ENCODE data around the gene ZNF808. TPM values are rescaled to one million over a fixed set of nuclear protein-coding genes. Genes with fewer than 3 reads are reported as not detected.
A peak's percentile ranks its signal among the peaks of the same experiment; 100 is the strongest.
"Not testable (repeated sequence)": the region's sequence is repeated elsewhere in the genome, so short reads cannot be mapped to it uniquely, and the experiment has no call there.

The ZNF808 gene
- total RNA-seq, 1 donor from 2014 or later, result 62.0 TPM

- peak; percentile 11 for DNase-seq (ENCODE audit: low read depth)
Measured at GRCh38 chr19:52535771-52536447, 8.4 kb downstream of the ZNF808 start.

GRCh38 chr19:52536448-52536800 is 9.0 kb downstream of the ZNF808 start:
- no peak for DNase-seq (ENCODE audit: low read depth)

DNA sequence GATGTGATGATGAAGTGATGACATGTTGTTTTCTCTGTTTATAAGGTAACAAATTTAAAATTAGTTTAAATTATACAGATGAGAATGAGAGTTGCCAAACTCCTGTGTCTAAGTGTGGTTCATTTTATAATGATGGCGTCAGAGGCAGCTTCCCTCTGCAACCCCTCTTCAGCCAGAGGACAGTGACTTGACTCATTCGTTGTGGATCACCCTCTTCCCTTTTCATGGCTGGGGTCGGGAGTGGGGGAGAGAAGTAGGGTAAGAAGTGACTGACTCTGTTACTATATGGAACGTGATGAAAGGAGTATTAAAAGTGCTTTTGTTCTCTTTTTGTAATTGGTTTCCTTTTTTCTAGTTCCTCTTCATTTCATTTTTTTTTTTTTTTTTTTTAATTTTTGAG is 11.3 kb downstream of the ZNF808 start:
- DNase-seq (ENCODE audit: low read depth), result not testable (repeated sequence)

DNA sequence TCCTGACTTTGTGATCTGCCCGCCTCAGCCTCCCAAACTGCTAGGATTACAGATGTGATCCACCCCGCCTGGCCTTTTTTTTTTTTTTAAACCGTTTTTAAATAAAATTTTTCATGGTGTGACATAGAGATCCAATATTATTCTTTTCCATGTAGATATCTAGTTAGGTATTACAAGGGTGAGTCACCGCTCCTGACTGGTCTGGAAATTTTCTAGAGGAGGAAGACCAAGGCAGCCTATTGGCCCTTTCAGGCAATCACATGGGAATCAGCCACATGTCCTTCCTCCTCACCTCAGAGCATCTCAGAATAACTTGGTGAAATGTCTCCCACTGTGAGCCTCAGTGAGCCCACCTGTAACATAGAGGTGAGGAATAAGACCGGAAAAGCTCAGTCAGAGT is 13.7 kb downstream of the ZNF808 start:
- not testable (repeated sequence) for DNase-seq (ENCODE audit: low read depth)

DNA sequence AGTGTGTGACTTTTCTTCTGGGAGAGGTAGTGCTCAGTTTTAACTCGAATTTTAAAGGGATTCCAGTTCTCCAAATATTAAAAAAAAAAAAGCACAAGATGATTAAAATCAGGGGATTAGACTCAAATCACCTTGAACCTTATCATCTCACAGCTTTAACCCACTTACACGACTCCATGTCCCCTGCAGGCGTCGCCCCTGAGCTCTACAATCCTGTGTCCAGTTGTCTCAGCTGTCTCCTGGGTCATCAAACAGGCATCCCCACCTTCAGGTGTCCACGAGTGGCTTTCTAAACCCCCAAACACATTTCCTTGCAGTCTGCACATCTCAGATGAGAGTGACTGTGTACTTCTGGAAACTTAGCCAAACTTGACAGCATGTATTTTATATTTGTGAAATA is 14.1 kb downstream of the ZNF808 start:
- no peak for DNase-seq (ENCODE audit: low read depth)

DNA sequence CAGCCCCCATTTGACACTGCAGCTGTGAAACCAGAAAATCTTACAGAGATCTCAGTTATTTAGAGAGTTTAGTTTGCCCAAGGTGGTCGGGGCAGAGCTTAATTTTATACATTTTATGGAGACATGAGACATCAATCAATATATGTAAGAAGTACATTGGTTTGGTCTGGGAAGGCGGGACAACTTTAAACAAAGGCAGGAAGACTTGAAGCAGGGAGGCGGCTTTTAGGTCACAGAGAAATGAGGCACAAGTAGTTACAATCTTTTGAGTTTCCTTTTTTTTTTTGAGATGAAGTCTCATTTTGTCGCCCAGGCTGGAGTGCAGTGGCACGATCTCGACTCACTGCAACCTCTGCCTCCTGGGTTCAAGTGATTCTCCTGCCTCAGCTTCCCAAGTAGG is 15.1 kb downstream of the ZNF808 start:
- not testable (repeated sequence) for DNase-seq (ENCODE audit: low read depth)

DNA sequence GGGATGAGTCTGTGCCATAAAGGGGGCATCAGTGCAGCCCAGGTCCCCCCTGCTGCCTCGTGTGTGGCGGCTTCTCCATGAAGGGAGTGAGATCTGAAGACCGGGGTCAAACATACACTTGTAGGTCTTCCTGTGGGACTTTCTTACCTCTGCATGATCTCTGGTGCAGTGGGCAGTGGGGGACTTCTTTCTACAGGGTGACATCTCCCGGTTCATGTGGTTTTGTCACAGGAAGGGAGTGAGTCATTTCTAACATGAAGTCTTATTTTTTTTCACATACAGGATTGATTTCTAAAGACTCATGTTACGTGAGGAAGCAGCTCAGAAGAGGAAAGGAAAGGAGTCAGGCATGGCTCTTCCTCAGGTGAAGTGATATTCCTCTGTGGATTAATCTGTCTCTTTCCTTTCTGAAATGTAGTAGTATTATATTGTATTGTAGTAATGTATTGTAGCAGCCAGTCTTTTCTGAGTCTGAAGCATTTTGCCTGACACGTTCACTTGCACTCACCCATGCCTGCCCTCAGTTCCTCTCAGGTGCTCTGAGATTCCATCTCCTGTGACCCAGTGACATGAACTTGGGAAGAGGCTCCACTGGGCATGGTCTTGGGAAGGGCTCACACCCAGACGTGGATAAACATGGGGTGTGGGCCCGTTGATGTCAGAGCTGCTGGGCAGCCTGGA is 15.7 kb downstream of the ZNF808 start:
- no peak for DNase-seq (ENCODE audit: low read depth)

DNA sequence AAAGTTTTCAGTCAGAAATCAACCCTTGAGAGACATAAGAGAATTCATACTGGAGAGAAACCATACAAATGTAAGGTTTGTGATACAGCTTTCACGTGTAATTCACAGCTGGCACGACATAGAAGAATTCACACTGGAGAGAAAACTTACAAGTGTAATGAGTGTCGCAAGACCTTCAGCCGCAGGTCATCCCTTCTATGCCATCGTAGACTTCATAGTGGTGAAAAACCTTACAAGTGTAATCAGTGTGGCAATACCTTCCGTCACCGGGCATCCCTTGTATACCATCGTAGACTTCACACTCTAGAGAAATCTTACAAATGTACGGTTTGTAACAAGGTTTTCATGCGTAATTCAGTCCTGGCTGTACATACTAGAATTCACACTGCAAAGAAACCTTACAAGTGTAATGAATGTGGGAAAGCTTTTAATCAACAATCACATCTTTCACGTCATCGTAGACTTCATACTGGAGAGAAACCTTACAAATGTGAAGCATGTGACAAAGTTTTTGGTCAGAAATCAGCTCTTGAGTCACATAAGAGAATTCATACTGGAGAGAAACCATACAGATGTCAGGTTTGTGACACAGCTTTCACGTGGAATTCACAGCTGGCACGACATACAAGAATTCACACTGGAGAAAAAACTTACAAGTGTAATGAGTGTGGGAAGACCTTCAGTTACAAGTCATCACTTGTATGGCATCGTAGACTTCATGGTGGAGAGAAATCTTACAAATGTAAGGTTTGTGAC is 26.9 kb downstream of the ZNF808 start:
- no peak for DNase-seq (ENCODE audit: low read depth)

DNA sequence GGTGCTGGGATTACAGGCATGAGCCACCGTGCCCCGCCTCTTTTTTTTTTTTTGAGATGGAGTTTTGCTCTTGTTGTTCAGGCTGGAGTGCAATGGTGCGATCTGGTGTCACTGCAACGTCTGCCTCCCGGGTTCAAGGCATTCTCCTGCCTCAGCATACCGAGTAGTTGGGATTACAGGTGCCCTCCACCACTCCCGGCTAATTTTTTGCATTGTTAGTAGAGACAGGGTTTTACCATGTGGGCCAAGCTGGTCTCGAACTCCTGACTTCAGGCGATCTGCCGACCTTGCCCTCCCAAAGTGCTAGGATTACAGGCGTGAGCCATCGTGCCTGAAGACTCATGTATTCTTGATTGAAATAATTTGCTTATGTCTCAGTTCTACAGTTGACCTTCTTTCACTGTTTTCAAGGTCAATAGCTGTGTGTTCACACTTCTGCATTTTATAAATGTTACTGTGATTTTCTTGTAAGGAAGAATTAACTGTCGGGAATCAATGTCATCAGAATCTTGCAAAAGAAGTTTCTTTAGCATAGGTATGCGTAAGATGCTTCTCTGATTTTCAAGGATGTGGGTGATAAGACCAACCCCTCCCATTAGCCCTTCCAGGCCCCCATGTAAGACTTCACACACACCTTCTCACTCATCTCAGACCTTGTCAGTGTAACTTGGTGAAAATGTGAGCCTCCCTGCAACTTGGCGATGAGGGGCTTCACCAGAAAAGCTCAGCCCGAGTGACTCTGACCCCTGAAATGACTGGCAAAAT is 29.9 kb downstream of the ZNF808 start:
- DNase-seq (ENCODE audit: low read depth), result no peak

GRCh38 chr19:52558732-52559445 is 31.4 kb downstream of the ZNF808 start:
- not testable (repeated sequence) for DNase-seq (ENCODE audit: low read depth)

DNA sequence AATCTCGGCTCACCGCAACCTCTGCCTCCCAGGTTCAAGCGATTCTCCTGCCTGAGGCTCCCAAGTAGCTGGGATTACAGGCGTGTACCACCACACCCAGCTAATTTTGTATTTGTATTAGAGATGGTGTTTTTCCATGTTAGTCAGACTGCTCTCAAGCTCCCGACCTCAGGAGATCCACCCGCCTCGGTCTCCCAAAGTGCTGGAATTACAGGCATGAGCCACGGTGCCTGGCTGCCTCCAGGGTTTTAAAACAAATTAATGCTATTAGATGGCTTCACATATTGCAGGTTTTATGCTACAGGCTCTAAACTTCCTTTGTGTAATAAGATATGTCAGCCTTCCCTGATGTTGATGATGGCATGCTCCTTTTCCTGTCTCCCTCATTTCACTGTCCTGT is 34.1 kb downstream of the ZNF808 start:
- DNase-seq (ENCODE audit: low read depth), result not testable (repeated sequence)

DNA sequence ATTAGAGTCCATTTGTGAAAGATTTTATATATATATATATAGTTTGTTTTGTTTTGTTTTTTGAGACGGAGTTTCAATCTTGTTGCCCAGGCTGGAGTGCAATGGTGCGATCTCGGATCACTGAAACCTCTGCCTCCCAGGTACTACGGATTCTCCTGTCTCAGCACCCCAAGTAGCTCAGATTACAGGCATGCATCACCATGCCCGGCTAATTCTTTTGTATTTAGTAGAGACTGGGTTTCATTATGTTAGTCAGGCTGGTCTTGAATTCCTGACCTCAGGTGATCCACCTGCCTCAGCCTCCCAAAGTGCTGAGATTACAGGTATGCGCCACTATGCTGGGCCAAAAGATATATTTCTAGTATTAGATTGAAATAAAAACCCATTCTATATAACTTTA is 38.7 kb downstream of the ZNF808 start:
- DNase-seq (ENCODE audit: low read depth), result no peak

DNA sequence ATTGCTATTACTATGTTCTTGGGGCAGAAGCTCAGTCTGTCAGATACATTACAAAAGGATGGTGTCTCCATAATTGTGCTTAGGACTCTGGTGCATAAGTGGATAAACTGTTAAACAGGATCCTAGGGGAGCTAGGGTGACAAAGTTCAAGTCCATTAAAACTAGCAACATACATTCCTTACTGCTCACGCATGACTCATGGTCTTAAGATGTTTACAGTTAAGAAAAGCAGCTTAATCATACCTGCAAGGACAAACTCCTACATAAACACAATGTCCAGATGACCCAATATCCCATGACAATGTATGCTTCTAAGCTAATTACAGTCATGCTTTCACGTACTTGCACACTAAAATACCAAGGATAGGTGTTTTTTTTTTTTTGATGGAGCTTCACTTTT is 39.1 kb downstream of the ZNF808 start:
- DNase-seq (ENCODE audit: low read depth), result peak; percentile 64

DNA sequence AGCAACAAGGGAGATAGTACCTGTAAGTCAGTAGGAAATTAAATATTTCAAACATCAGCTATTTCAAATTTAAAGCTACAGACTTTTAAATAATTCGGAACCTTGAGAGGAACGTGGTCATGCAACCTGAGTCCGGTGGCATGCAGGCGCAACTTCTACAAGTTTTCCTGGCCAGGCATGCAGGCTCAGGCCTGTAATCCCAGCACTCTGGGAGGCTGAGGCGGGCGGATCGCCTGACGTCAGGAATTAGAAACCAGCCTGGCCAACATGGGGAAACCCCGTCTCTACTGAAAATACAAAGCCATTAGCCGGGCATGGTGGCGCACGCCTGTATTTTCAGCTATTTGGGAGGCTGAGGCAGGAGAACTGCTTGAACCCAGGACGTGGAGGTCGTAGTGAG is 40.5 kb downstream of the ZNF808 start:
- no peak for DNase-seq (ENCODE audit: low read depth)

- peak; percentile 9 for DNase-seq (ENCODE audit: low read depth)
Measured at GRCh38 chr19:52569638-52569999, 42.2 kb downstream of the ZNF808 start.

DNA sequence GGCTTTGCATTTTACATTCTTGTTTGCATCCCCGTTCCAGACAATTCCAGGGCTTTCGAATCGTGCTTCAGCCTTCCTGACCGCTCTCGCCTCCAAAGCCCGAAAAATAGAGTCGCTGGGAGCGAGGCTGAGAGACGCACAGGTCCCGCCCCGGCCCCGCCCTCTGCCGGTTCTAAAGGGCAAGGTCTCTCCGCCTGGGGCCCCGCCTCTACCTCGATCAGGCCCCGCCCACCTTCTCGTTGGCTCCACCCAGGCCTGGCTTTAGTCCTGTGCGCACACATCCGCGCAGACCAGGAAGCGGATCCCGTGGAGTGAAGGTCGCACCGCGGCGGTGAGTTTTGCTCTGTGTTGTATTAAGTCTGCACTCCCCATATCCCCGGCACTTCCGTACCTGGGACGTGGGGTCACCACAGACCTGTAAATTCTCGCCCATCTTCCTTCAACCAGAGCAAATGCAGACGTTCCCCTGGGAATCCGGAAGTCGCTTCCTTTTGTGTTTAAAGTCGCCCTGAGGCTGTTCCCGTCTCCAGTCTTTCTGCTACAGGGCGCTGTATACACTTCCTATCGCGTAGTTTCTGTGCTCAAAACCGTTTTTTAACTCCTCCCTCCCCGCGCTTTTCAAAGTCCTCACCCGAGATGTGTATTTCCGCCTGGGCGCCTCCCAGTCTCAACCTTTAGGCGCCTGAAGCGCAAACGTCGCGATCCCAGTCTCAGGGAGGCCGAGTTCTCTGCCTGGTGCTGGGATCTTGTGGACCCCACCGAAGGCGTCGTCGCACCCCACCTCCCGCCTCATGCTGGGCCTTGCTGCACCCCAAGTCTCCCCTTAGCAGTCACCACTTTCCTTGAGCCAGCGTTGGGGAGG is 42.8 kb downstream of the ZNF808 start, which contains the start of gene ZNF701:
Gene ZNF701, plus strand, starts transcription at position 288 of the 862 bp plus-strand sequence. CDS start 3,861 bp downstream, outside the sequence.
- peak; percentile 81 for DNase-seq (ENCODE audit: low read depth)

DNA sequence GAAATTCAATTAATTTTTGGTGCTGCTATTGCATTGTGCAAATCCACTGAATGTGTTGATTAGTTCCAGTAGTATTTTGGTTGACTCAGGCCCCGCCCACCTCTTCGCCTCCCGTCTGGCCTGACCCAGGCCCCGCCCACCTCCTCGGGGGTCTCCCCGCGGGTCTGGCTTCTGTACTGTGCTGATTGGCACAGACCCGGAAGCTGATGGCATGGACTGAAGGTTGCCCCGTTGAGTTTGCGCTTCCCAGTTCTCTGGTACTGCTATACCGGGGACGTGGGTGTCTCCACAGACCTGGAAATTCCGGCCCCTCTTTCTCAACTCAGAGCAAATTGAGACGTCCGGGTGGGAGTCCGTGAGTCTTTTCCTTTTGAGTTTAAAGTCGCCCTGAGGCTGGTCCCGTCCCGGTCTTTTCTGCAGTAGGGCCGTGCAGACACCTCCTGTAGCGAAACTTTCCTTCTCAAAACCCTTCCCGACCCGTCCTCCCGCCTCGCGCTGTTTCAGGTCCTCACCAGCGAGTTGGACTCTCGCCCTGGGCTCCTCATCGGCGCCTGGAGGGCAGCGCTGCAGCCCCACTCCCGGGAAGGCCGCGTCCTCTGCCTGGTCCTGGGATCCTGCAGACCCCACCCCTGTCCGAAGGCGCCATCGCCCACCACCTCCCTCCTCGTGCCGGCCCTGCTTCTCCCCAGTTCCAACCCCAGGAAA is 57.4 kb downstream of the ZNF808 start:
- DNase-seq (ENCODE audit: low read depth), result no peak

DNA sequence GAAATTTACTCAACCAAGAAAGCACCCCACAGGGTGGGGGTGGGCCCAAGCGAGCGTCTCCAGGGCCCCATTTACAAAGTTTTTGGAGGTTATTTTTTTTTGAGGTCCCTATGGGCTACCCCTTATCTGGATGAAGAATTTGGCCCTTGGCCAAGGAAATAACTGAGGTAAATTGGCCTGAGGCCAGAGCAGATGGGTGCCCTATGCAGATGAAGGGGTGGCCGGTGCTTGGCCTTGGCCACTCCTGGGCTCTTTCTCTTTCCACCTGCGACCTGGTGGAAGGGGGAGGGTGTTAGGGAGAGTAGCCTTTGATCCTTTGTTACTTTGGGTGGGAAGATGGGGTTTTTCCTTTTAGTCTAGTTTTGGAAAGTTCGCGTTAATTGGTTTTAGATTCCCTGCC is 58.1 kb downstream of the ZNF808 start:
- no peak for DNase-seq (ENCODE audit: low read depth)

GRCh38 chr19:52590728-52591127 is 63.3 kb downstream of the ZNF808 start:
- DNase-seq (ENCODE audit: low read depth), result no peak

GRCh38 chr19:52592301-52592700 is 64.8 kb downstream of the ZNF808 start:
- no peak for DNase-seq (ENCODE audit: low read depth)
